ENCODE measurements around the gene CEACAM5.

- TF ChIP-seq FOXM1 (IDR thresholded peaks at IDR 0.05; ENCODE audit: borderline replicate concordance) = no peak
- TF ChIP-seq SP1 (IDR thresholded peaks at IDR 0.05) = no peak
- no peak for TF ChIP-seq ELF4 (IDR thresholded peaks at IDR 0.05)
- TF ChIP-seq CTBP1 (IDR thresholded peaks at IDR 0.05; ENCODE audit: borderline replicate concordance) = no peak
- no peak for TF ChIP-seq FOXA1 (IDR thresholded peaks at IDR 0.05)
Measured at GRCh38 chr19:41734585-41734984, 26.2 kb downstream of the CEACAM5 start.

All from HEK293T (cell line).